ENCODE data around the gene SYT15.

GRCh38 chr10:46558122-46558391 lies 20.9 kb upstream of the SYT15 start:
- TF ChIP-seq CTCF (IDR thresholded peaks at IDR 0.05) (no peak), POLR2A (IDR thresholded peaks at IDR 0.05) (no peak)

All from Peyer's patch (tissue), 4 donors.